ENCODE measurements around the gene MTF1.
"Not testable (repeated sequence)": the region's sequence is repeated elsewhere in the genome, so short reads cannot be mapped to it uniquely, and the experiment has no call there.

DNA sequence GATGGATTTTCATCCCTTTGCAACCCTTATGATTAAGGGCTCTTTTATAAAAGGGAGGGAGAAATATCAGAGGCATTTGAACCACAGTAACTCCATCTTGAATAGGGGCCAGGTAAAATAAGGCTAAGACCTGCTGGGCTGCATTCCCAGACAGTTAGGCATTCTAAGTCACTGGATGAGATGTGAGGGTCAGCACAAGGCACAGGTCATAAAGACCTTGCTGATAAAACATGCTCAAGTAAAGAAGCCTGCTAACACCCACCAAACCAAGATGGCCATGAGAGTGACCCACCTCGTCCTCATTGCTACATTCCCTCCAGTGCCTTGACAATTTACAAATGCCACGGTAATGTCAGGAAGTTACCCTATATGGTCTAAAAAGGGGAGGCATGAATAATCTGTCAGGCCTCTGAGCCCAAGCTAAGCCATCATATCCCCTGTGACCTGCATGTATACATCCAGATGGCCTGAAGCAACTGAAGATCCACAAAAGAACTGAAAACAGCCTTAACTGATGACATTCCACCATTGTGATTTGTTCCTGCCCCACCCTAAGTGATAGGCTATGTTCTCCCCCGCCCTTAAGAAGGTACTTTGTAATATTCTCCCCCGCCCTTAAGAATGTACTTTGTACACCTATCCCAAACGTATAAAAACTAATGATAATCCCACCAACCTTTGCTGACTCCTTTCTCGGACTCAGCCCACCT, 48.2 kb upstream of the MTF1 start:
- TF ChIP-seq CTCF, POLR2AphosphoS5, POLR2A (IDR thresholded peaks at IDR 0.05): not testable (repeated sequence)

Measured in prostate gland (tissue), 2 donors.